Measurements from ENCODE around the gene C4orf50. TPM values are rescaled to one million over a fixed set of nuclear protein-coding genes. Genes with fewer than 3 reads are reported as not detected.

The C4orf50 gene
- total and polyA plus RNA-seq, 8 donors: 0.01 to 0.10 (median 0.01) TPM; not detected in 1

GRCh38 chr4:5991405-5991804 is 26.8 kb downstream of the C4orf50 start:
- ATAC-seq (no peak), DNase-seq (no peak)
- H3K27ac ChIP-seq: no peak overlapping the region
- H3K36me3 ChIP-seq: no peaks in the 10 kb centered on the region
- TF ChIP-seq, protein P1, sequence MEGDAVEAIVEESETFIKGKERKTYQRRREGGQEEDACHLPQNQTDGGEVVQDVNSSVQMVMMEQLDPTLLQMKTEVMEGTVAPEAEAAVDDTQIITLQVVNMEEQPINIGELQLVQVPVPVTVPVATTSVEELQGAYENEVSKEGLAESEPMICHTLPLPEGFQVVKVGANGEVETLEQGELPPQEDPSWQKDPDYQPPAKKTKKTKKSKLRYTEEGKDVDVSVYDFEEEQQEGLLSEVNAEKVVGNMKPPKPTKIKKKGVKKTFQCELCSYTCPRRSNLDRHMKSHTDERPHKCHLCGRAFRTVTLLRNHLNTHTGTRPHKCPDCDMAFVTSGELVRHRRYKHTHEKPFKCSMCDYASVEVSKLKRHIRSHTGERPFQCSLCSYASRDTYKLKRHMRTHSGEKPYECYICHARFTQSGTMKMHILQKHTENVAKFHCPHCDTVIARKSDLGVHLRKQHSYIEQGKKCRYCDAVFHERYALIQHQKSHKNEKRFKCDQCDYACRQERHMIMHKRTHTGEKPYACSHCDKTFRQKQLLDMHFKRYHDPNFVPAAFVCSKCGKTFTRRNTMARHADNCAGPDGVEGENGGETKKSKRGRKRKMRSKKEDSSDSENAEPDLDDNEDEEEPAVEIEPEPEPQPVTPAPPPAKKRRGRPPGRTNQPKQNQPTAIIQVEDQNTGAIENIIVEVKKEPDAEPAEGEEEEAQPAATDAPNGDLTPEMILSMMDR (IDR thresholded peaks at IDR 0.05): no peak
- H3K4me3 ChIP-seq: no peak overlapping the region
- no peaks in the 10 kb centered on the region for H3K9me3 ChIP-seq
- intact Hi-C loops (cut with DNase I): no loop called here
- H3K27me3 ChIP-seq: peaks cover 0 to 46% of the 10 kb centered on the region in 2 donors
- H3K4me1 ChIP-seq: no peaks in the 10 kb centered on the region

DNA sequence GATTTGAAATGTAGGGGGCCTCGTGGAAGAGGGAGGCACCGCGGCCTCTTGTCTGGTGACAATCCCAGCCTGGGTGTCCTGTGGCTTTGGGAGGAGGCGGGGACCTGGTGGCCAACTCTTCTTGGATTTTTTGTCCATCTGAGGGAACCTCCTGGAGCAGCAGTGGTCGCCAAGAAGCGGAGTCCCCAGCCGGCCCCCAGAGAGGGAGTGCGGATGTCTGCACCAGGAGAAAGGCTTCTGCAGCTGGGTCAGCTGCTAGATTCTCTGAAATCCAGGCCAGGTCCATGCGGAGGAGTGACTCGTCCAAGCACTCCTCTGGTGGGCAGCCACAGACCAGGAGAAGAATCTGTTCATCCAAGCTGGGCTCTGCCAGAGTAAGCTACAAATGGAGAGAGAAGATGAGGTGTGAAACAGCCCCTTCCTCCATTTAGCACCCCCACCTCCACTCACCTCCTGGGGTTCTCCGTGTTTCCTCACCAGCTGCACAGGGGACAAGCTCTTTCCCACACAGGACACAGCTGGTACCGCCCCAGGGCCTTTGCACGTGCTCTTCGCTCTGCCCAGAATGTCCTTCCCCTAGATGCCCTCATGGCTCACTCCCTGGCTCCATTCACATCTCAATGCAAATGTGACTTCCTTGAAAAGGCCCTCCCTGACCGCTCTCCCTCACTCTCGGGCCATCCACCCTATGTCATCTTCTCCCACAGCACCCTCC is 27.6 kb downstream of the C4orf50 start:
- no peaks in the 10 kb centered on the region for H3K9me3 ChIP-seq
- intact Hi-C loops (cut with DNase I): no loop called here
- TF ChIP-seq, protein P1 (IDR thresholded peaks at IDR 0.05): no peak
- ATAC-seq (no peak), DNase-seq (no peak)
- no peaks in the 10 kb centered on the region for H3K4me1 ChIP-seq
- peaks cover 0 to 46% of the 10 kb centered on the region in 2 donors for H3K27me3 ChIP-seq
- no peak overlapping the region for H3K27ac ChIP-seq
- H3K4me3 ChIP-seq: no peak overlapping the region
- H3K36me3 ChIP-seq: no peaks in the 10 kb centered on the region

DNA sequence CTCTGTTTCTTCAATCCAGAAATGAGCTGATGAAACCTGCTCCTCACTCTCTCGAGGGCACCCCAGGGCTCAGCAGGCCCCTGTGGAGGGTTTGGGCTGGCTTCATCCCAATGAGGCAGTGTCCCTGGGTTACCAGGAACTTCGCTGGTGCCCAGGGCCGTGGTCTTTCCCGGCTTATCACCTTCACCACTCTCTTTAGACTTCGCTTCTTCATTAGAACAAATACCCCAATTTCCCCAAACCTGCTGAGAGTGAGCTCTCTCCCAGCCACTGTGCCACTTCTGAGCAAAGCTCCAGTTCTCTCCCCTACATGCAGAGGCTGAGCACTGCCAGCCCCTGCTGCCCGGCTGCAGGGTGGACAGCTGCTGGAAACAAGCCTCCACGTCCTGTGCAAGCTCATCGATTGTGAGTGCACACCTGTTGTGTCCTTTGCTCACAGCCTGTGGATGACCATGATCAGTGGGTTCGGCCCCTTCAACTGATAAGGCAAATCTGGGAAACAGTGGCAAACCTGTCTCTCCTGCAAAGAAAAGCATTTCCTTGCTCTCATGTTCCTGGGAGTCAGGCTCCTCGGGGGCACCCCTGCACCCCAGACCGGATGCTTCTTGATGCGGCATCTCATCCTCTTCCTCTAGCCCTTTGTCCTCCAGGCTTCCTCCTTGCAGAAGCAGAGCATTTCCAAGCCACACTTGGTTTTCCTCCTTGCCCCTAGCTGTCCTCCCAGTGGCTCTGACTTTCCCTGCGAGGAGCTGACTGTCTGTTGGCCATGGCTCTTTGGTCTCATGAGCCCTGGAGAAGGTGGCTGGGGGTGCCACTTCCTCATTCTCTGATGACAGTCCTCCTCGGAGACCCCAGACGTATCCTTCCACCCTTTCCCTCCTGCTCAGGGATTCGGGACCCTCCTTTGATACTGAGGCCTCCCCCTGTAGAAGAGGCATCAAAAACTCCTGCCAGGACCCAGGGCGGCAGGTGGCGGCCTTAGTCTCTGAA is 28.7 kb downstream of the C4orf50 start:
- Histone ChIP-seq H3K27ac (no peak overlapping the region), H3K36me3 (no peaks in the 10 kb centered on the region), H3K9me3 (peaks cover 0 to 8% of the 10 kb centered on the region in 2 donors), H3K4me3 (no peak overlapping the region), H3K4me1 (no peaks in the 10 kb centered on the region), H3K27me3 (peaks cover 0 to 42% of the 10 kb centered on the region in 2 donors)
- DNase-seq (no peak), ATAC-seq (no peak)
- intact Hi-C loops (cut with DNase I): loop anchor here in 1 of 2 donors (10.0 kb wide), 1 partner anchor 165 kb away; no protein-coding TSS in a partner anchor
- TF ChIP-seq, protein P1 (IDR thresholded peaks at IDR 0.05): no peak

GRCh38 chr4:5988086-5988845 is 30.0 kb downstream of the C4orf50 start:
- no peak for ATAC-seq
- Histone ChIP-seq H3K4me3 (no peak overlapping the region), H3K9me3 (peaks cover 0 to 16% of the 10 kb centered on the region in 2 donors), H3K36me3 (no peaks in the 10 kb centered on the region), H3K27me3 (peaks cover 0 to 34% of the 10 kb centered on the region in 2 donors), H3K4me1 (no peaks in the 10 kb centered on the region), H3K27ac (no peak overlapping the region)
- no peak for DNase-seq
- TF ChIP-seq, protein P1 (IDR thresholded peaks at IDR 0.05): no peak
- intact Hi-C loops (cut with DNase I): loop anchor here in 1 of 2 donors (10.0 kb wide), 1 partner anchor 163 kb away; no protein-coding TSS in a partner anchor
